PC-3 (cell line): ENCODE measurements around the gene ETFA. TPM values are rescaled to one million over a fixed set of nuclear protein-coding genes. Genes with fewer than 3 reads are reported as not detected.
"Not testable (repeated sequence)": the region's sequence is repeated elsewhere in the genome, so short reads cannot be mapped to it uniquely, and the experiment has no call there.

Experiments used
- ATAC-seq: fragments of 200-7000 bp; cut with Tn5 transposase; 2 replicates; pipeline ENCODE4 v1.9.1; 2020; ENCODE audit warnings: mild to moderate bottlenecking, moderate library complexity
- BruUV-seq: library from RNA; stranded (reverse); fragments of 400-500 nt; replicated peaks from 2 replicates; lab custom pipeline; 2021; lab: Mats Ljungman, UMichigan
- CTCF ChIA-PET: fragments of 300-600 bp; sonication (Branson Sonifier 250); formaldehyde crosslinking; loops from one replicate; lab custom pipeline; 2022; ENCODE audit warnings: antibody characterized with exemption; lab: Charles Lee
- POLR2A ChIA-PET: fragments of 300-600 bp; sonication (Branson Sonifier 250); formaldehyde crosslinking; loops from one replicate; lab custom pipeline; 2022; ENCODE audit warnings: antibody characterized with exemption; ENCODE audit not compliant: unreplicated experiment; lab: Charles Lee
- DNase-seq: peaks from one replicate; pipeline ENCODE4 v3.0.0-alpha.2; 2015
- H2AFZ ChIP-seq: fragments of 300-600 bp; sonication (generic); 2 replicates; pipeline ENCODE4 v1.6.0; 2016; ENCODE audit warnings: antibody characterized with exemption, low read length
- H3F3A ChIP-seq: fragments of 300-600 bp; sonication (generic); one replicate; pipeline ENCODE4 v1.6.0; 2017; ENCODE audit warnings: antibody characterized with exemption, low read length, control low read depth, mild to moderate bottlenecking; ENCODE audit not compliant: unreplicated experiment
- H3K27ac ChIP-seq: fragments of 300-600 bp; sonication (generic); 2 replicates; pipeline ENCODE4 v1.5.1; 2016; ENCODE audit warnings: mild to moderate bottlenecking, low read length
- H3K27me3 ChIP-seq: fragments of 300-600 bp; sonication (generic); 2 replicates; pipeline ENCODE4 v1.6.1; 2016; ENCODE audit warnings: low read length, mixed read lengths
- H3K36me3 ChIP-seq: fragments of 300-600 bp; sonication (generic); 2 replicates; pipeline ENCODE4 v1.6.1; 2016; ENCODE audit warnings: low read depth, mixed run types, low read length, mixed read lengths
- H3K4me1 ChIP-seq: fragments of 300-600 bp; sonication (generic); 2 replicates; pipeline ENCODE4 v1.5.1; 2016; ENCODE audit warnings: low read length; ENCODE audit not compliant: insufficient read depth
- H3K4me2 ChIP-seq: fragments of 300-600 bp; sonication (generic); 2 replicates; pipeline ENCODE4 v1.6.0; 2016; ENCODE audit warnings: low read length
- H3K4me3 ChIP-seq: fragments of 300-600 bp; sonication (generic); 2 replicates; pipeline ENCODE4 v1.5.1; 2016; ENCODE audit warnings: mild to moderate bottlenecking, low read length, mixed read lengths
- H3K79me2 ChIP-seq: fragments of 300-600 bp; sonication (generic); 2 replicates; pipeline ENCODE4 v1.6.1; 2017; ENCODE audit warnings: low read length, mixed read lengths
- H3K9ac ChIP-seq: fragments of 300-600 bp; sonication (generic); 2 replicates; pipeline ENCODE4 v1.6.0; 2016; ENCODE audit warnings: mild to moderate bottlenecking, low read length
- H3K9me2 ChIP-seq: fragments of 300-600 bp; sonication (generic); replicated peaks from 2 replicates; pipeline ENCODE4 v1.6.1; 2016; ENCODE audit warnings: mixed run types, low read length, mixed read lengths
- H3K9me3 ChIP-seq: fragments of 300-600 bp; sonication (generic); 2 replicates; pipeline ENCODE4 v1.6.1; 2016; ENCODE audit warnings: low read length, mixed read lengths
- H4K20me1 ChIP-seq: fragments of 300-600 bp; sonication (generic); 2 replicates; pipeline ENCODE4 v1.6.1; 2016; ENCODE audit warnings: low read length, mixed read lengths
- CTCF ChIP-seq: fragments of 300-600 bp; sonication (generic); conservative IDR thresholded peaks from 2 replicates; pipeline ENCODE4 v1.5.1; 2017; ENCODE audit warnings: antibody characterized with exemption, low read depth, mild to moderate bottlenecking, low read length
- EZH2 ChIP-seq: fragments of 300-600 bp; sonication (generic); IDR thresholded peaks from one replicate; pipeline ENCODE4 v1.6.1; 2017; ENCODE audit warnings: antibody characterized with exemption, mild to moderate bottlenecking, low read length; ENCODE audit not compliant: unreplicated experiment
- EZH2phosphoT487 ChIP-seq: fragments of 300-600 bp; sonication (generic); IDR thresholded peaks from 2 replicates; pipeline ENCODE4 v1.6.1; 2018; ENCODE audit warnings: mild to moderate bottlenecking, antibody characterized with exemption, low read length, borderline replicate concordance
- intact Hi-C: fragments of 100-400 bp; cut with micrococcal nuclease; formaldehyde crosslinking; loops from 2 replicates; pipeline ENCODE4 v1.9.0; 2023
- total RNA-seq: library from RNA; depleted of rRNA; stranded (reverse); fragments of >200 nt; gene quantifications from 2 replicates; pipeline ENCODE4 v1.2.3, GENCODE V29; 2014

Gene ETFA
- total RNA-seq, 1 experiment from 2014 or later = 160 TPM

GRCh38 chr15:76296849-76297248, 14.4 kb downstream of the ETFA start:
- TF ChIP-seq CTCF (no peak), EZH2 (no peak), EZH2phosphoT487 (no peak)
- ATAC-seq (no peak), DNase-seq (no peak)
- H2AFZ ChIP-seq = no peak overlapping the region
- no peak overlapping the region for H3K4me2 ChIP-seq
- ChIA-PET CTCF (interaction anchor here (0.8 kb wide), 1 partner anchor 290 kb away, joined by 3 read pairs; no protein-coding TSS in a partner anchor), POLR2A (interaction anchor here (0.6 kb wide), 1 partner anchor 40 kb away, joined by 15 read pairs; the partner anchor contains the start of gene ISL2)
- no peaks in the 10 kb centered on the region for H3F3A ChIP-seq
- peaks cover 73% of the 10 kb centered on the region for H3K79me2 ChIP-seq
- BruUV-seq = no TSS peak
- no peak overlapping the region for H3K9ac ChIP-seq
- H3K27me3 ChIP-seq = no peaks in the 10 kb centered on the region
- no peak overlapping the region for H3K4me3 ChIP-seq
- H3K36me3 ChIP-seq = no peaks in the 10 kb centered on the region
- H3K9me3 ChIP-seq = no peaks in the 10 kb centered on the region
- peaks cover 12% of the 10 kb centered on the region for H3K4me1 ChIP-seq
- intact Hi-C loops = no loop called here
- no peak overlapping the region for H3K27ac ChIP-seq
- H4K20me1 ChIP-seq = 0 out of 2 replicates have a peak, but pooled peaks cover 9% of the 10 kb centered on the region
- H3K9me2 ChIP-seq = no peaks in the 10 kb centered on the region

GRCh38 chr15:76294463-76294862, 16.8 kb downstream of the ETFA start:
- H3K4me2 ChIP-seq, H3K27me3 ChIP-seq, POLR2A ChIA-PET, ATAC-seq, BruUV-seq, H2AFZ ChIP-seq, H3F3A ChIP-seq, H3K9me3 ChIP-seq, H3K9me2 ChIP-seq, H3K9ac ChIP-seq, H3K4me3 ChIP-seq, DNase-seq, intact Hi-C loops, H4K20me1 ChIP-seq, CTCF ChIA-PET, H3K27ac ChIP-seq, H3K36me3 ChIP-seq: not testable (repeated sequence)
- H3K79me2 ChIP-seq = peaks cover 55% of the 10 kb centered on the region
- peaks cover 12% of the 10 kb centered on the region for H3K4me1 ChIP-seq

GRCh38 chr15:76293361-76293760, 17.9 kb downstream of the ETFA start:
- H3K9me2 ChIP-seq = no peaks in the 10 kb centered on the region
- no TSS peak for BruUV-seq
- H2AFZ ChIP-seq = no peak overlapping the region
- ChIA-PET POLR2A (interaction anchor here (0.6 kb wide), 1 partner anchor 106 kb away, joined by 3 read pairs; no protein-coding TSS in a partner anchor), CTCF (no interaction called here)
- H3F3A ChIP-seq = no peaks in the 10 kb centered on the region
- TF ChIP-seq EZH2phosphoT487 = no peak
- no peak for TF ChIP-seq CTCF
- H3K4me3 ChIP-seq = no peak overlapping the region
- no peaks in the 10 kb centered on the region for H3K9me3 ChIP-seq
- no peaks in the 10 kb centered on the region for H3K27me3 ChIP-seq
- intact Hi-C loops = no loop called here
- ATAC-seq (peak; percentile 43; the same call in 1 of the 2 replicates), DNase-seq (peak; percentile 50)
- peaks cover 44% of the 10 kb centered on the region for H3K79me2 ChIP-seq
- H3K4me2 ChIP-seq = no peak overlapping the region; the same call in 1 of the 2 replicates
- no peak overlapping the region for H3K9ac ChIP-seq
- peak overlapping the region; percentile 33; the same call in 1 of the 2 replicates for H3K27ac ChIP-seq
- H3K4me1 ChIP-seq = peaks cover 12% of the 10 kb centered on the region
- peaks cover 3% of the 10 kb centered on the region; the same call in 1 of the 2 replicates for H3K36me3 ChIP-seq
- 0 out of 2 replicates have a peak, but pooled peaks cover 4% of the 10 kb centered on the region for H4K20me1 ChIP-seq
